Measurements from ENCODE around the gene TMEM185B. TPM values are rescaled to one million over a fixed set of nuclear protein-coding genes. Genes with fewer than 3 reads are reported as not detected.

TMEM185B gene
- 19.9 TPM for polyA plus RNA-seq (2013)

DNA sequence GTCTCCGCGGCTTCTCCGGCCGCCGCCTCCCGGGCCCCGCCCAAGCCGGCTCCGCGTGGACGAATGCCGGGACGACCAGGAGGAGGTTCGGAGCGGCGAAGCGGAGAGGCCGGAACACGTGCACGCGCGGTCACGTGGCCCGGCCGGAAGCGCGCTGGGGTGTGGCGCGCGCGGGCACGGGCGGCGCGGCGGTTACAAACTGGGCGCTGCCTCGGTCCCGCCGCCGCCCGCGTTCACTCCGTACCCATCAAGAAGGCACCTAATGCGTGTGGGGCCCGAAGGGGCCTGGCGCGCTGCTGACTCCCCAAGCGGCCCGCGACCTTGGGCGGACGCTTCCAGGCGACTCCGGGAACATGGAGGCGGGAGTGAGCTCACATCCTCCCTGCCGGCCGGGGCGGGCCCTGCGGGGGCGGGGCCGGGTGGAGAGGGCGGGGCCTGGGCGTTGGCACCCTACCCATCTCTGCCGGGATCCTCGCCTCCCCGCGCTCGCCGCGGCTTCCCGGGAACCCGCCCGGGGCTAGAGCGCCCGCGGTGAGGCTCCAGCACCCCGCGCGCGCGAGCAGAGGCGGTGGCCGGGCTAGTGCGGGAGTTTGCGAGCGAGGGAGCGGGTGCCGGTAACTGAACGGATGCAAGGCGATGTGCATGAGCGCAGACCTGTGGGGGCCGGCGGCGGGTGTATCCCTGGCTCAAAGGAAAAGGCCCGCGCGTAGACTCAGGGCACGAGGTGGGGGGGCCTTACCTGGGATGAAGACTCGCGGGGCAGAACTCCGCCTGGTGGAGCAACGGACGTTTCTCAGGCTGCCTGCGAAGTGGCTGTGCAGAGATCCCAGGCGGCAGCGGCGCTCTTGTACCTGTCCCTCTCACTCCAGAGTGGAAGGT lies at the start of gene TMEM185B:
TMEM185B (minus strand) TSS at position 367 of the 879 bp plus-strand sequence. CDS start 424 bp downstream, outside the sequence.
- CTCF ChIA-PET: interaction anchor here (1.3 to 1.5 kb wide), 2 partner anchors 41 to 90 kb away, joined by 3 read pairs; no protein-coding TSS in a partner anchor
- Histone ChIP-seq H3K27ac (ENCODE audit: insufficient read depth in 1 of 2, low read depth in 1 of 2, low read length in 2 of 2, poor library complexity in 1 of 2, severe bottlenecking in 2 of 2) (peak within 1 kb of the TSS; percentile 59 to 81), H3K9me3 (ENCODE audit: control extremely low read depth in 1 of 5, control insufficient read depth in 4 of 5, insufficient read depth in 2 of 5, low read depth in 1 of 5, low read length in 4 of 5) (peaks cover 0 to 5% (median 0%) of the 10 kb centered on the region in 5 experiments), H3K36me3 (ENCODE audit: control insufficient read depth in 4 of 4, insufficient read depth in 4 of 4, low read length in 3 of 4) (peaks cover 0 to 23% (median 11%) of the 10 kb centered on the region in 4 experiments), H3K27me3 (replicated peaks in 2 of 5; ENCODE audit: control insufficient read depth in 4 of 5, insufficient read depth in 5 of 5, low read length in 4 of 5) (no peaks in the 10 kb centered on the region), H3K4me3 (ENCODE audit: control insufficient read depth in 1 of 7, extremely low read depth in 1 of 7, insufficient read depth in 4 of 7, low read depth in 2 of 7, low read length in 6 of 7) (peak within 1 kb of the TSS; percentile 53 to 80 (median 64)), H3K4me1 (ENCODE audit: control extremely low read depth in 1 of 4, control insufficient read depth in 4 of 4, insufficient read depth in 4 of 4, low read length in 3 of 4) (peaks cover 3 to 56% (median 35%) of the 10 kb centered on the region in 4 experiments)
- POLR2A ChIA-PET: no interaction called here
- under 1% methylated on average over 62 of the region's 108 CpGs for WGBS (ENCODE audit: insufficient coverage)
- DNase-seq: peak; percentile 77 to 83 (median 81)

DNA sequence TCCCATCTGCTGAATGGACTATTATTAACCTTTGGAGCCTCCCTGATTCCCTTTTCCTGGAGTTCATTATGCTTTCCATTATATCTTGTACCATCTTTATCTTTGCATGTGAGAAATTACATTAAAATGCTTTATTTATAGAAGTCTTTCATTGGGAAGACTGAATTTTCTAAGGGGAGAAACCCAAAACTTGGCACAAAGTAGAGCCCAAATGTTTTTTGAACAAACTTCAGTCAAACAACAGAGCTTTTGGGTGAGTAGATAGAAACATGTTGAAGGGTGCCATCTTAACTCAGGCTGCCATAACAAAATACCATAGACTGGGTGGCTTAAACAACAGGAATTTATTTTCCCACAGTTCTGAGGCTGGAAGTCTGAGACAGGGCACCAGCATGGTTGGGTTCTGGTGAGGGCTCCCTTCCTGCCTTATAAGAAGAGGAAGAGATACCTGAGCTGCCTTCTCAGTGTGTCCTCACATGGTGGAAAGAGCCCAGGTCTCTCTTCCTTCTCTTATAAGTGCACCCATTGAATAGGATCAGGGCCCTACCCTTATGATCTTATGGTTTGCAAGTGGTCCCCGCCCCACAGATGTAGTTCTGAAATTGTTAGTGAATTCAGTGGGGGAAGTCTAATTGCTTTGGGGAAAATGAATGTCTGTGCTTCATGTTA lies 48.6 kb upstream of the TMEM185B start:
- no peak for DNase-seq
- Histone ChIP-seq H3K4me1 (ENCODE audit: control extremely low read depth in 1 of 4, control insufficient read depth in 4 of 4, insufficient read depth in 4 of 4, low read length in 3 of 4) (peaks cover 5 to 42% (median 6%) of the 10 kb centered on the region in 4 experiments), H3K27me3 (replicated peaks in 2 of 5; ENCODE audit: control insufficient read depth in 4 of 5, insufficient read depth in 5 of 5, low read length in 4 of 5) (no peaks in the 10 kb centered on the region), H3K9me3 (ENCODE audit: control extremely low read depth in 1 of 5, control insufficient read depth in 4 of 5, insufficient read depth in 2 of 5, low read depth in 1 of 5, low read length in 4 of 5) (peaks cover 0 to 22% (median 8%) of the 10 kb centered on the region in 5 experiments), H3K27ac (ENCODE audit: insufficient read depth in 1 of 2, low read depth in 1 of 2, low read length in 2 of 2, poor library complexity in 1 of 2, severe bottlenecking in 2 of 2) (no peak overlapping the region), H3K4me3 (ENCODE audit: control insufficient read depth in 1 of 7, extremely low read depth in 1 of 7, insufficient read depth in 4 of 7, low read depth in 2 of 7, low read length in 6 of 7) (no peak overlapping the region), H3K36me3 (ENCODE audit: control insufficient read depth in 4 of 4, insufficient read depth in 4 of 4, low read length in 3 of 4) (peaks cover 0 to 5% (median 1%) of the 10 kb centered on the region in 4 experiments)
- 83% methylated on average over 1 of the region's 1 CpG for WGBS (ENCODE audit: insufficient coverage)
- ChIA-PET CTCF (interaction anchor here (1.2 to 1.5 kb wide), 2 partner anchors 12 to 33 kb away, joined by 4 to 5 read pairs; no protein-coding TSS in a partner anchor), POLR2A (no interaction called here)

GRCh38 chr2:120269816-120270215 lies 46.6 kb upstream of the TMEM185B start:
- ChIA-PET POLR2A (no interaction called here), CTCF (interaction anchor here (0.9 to 1.5 kb wide), 4 partner anchors 10 to 42 kb away, joined by 3 to 4 read pairs (median 3); no protein-coding TSS in a partner anchor)
- H3K9me3 ChIP-seq (ENCODE audit: control extremely low read depth in 1 of 5, control insufficient read depth in 4 of 5, insufficient read depth in 2 of 5, low read depth in 1 of 5, low read length in 4 of 5): peaks cover 0 to 10% (median under 1%) of the 10 kb centered on the region in 5 experiments
- H3K4me1 ChIP-seq (ENCODE audit: control extremely low read depth in 1 of 4, control insufficient read depth in 4 of 4, insufficient read depth in 4 of 4, low read length in 3 of 4): peaks cover 8 to 47% (median 12%) of the 10 kb centered on the region in 4 experiments
- peaks cover 0 to 5% (median 1%) of the 10 kb centered on the region in 4 experiments for H3K36me3 ChIP-seq (ENCODE audit: control insufficient read depth in 4 of 4, insufficient read depth in 4 of 4, low read length in 3 of 4)
- peak in 2 of 3 donors; percentile 77 to 86 for DNase-seq
- H3K27me3 ChIP-seq (replicated peaks in 2 of 5; ENCODE audit: control insufficient read depth in 4 of 5, insufficient read depth in 5 of 5, low read length in 4 of 5): no peaks in the 10 kb centered on the region
- peak overlapping the region in 1 of 2 experiments; percentile 30 for H3K27ac ChIP-seq (ENCODE audit: insufficient read depth in 1 of 2, low read depth in 1 of 2, low read length in 2 of 2, poor library complexity in 1 of 2, severe bottlenecking in 2 of 2)
- no CpG with 5 or more reads among the region's 1 CpG for WGBS (ENCODE audit: insufficient coverage)
- H3K4me3 ChIP-seq (ENCODE audit: control insufficient read depth in 1 of 7, extremely low read depth in 1 of 7, insufficient read depth in 4 of 7, low read depth in 2 of 7, low read length in 6 of 7): no peak overlapping the region

- ChIA-PET POLR2A (no interaction called here), CTCF (interaction anchor here (0.8 to 1.5 kb wide), 4 partner anchors 9 to 41 kb away, joined by 3 read pairs; no protein-coding TSS in a partner anchor)
- Histone ChIP-seq H3K4me3 (ENCODE audit: control insufficient read depth in 1 of 7, extremely low read depth in 1 of 7, insufficient read depth in 4 of 7, low read depth in 2 of 7, low read length in 6 of 7) (no peak overlapping the region), H3K36me3 (ENCODE audit: control insufficient read depth in 4 of 4, insufficient read depth in 4 of 4, low read length in 3 of 4) (peaks cover 0 to 5% (median 1%) of the 10 kb centered on the region in 4 experiments), H3K9me3 (ENCODE audit: control extremely low read depth in 1 of 5, control insufficient read depth in 4 of 5, insufficient read depth in 2 of 5, low read depth in 1 of 5, low read length in 4 of 5) (peaks cover 0 to 9% (median 0%) of the 10 kb centered on the region in 5 experiments), H3K27me3 (replicated peaks in 2 of 5; ENCODE audit: control insufficient read depth in 4 of 5, insufficient read depth in 5 of 5, low read length in 4 of 5) (no peaks in the 10 kb centered on the region), H3K4me1 (ENCODE audit: control extremely low read depth in 1 of 4, control insufficient read depth in 4 of 4, insufficient read depth in 4 of 4, low read length in 3 of 4) (peaks cover 14 to 53% (median 16%) of the 10 kb centered on the region in 4 experiments), H3K27ac (ENCODE audit: insufficient read depth in 1 of 2, low read depth in 1 of 2, low read length in 2 of 2, poor library complexity in 1 of 2, severe bottlenecking in 2 of 2) (peak overlapping the region in 1 of 2 experiments; percentile 30)
- WGBS (ENCODE audit: insufficient coverage): 76% methylated on average over 10 of the region's 11 CpGs
- peak in 2 of 3 donors; percentile 86 to 92 for DNase-seq
Measured at GRCh38 chr2:120269076-120269744, 46.0 kb upstream of the TMEM185B start.

DNA sequence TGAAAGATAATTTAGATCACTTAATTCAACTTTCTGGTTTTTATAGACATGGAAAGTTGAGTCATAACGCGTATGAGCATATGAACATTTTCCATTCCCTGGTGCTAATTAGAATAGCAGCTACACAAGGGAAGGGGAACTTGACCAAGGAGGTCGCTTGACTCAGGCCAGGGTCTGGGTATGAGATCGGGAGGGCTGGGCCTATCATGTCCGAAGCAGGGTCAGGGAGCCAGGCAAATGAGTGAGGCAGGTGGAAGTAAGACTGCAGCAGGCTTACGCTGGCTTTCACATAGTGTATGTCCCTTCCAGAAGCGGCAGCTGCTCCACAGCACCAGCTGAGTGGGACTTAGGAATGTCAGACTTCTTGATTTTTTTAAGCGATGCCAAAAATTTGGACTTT lies 44.1 kb upstream of the TMEM185B start:
- H3K4me3 ChIP-seq (ENCODE audit: control insufficient read depth in 1 of 7, extremely low read depth in 1 of 7, insufficient read depth in 4 of 7, low read depth in 2 of 7, low read length in 6 of 7): no peak overlapping the region
- ChIA-PET POLR2A (interaction anchor here (1.4 kb wide), 1 partner anchor 35 kb away, joined by 3 read pairs; no protein-coding TSS in a partner anchor), CTCF (interaction anchor here (1.2 to 4.7 kb wide), 3 partner anchors 8 to 22 kb away, joined by 3 to 21 read pairs (median 9); partner anchors contain the start of gene RALB)
- no peak for DNase-seq
- whole genome bisulfite sequencing (ENCODE audit: insufficient coverage): 100% methylated on average over 6 of the region's 8 CpGs
- no peaks in the 10 kb centered on the region for H3K27me3 ChIP-seq (replicated peaks in 2 of 5; ENCODE audit: control insufficient read depth in 4 of 5, insufficient read depth in 5 of 5, low read length in 4 of 5)
- H3K4me1 ChIP-seq (ENCODE audit: control extremely low read depth in 1 of 4, control insufficient read depth in 4 of 4, insufficient read depth in 4 of 4, low read length in 3 of 4): peaks cover 15 to 60% (median 19%) of the 10 kb centered on the region in 4 experiments
- H3K9me3 ChIP-seq (ENCODE audit: control extremely low read depth in 1 of 5, control insufficient read depth in 4 of 5, insufficient read depth in 2 of 5, low read depth in 1 of 5, low read length in 4 of 5): no peaks in the 10 kb centered on the region
- H3K36me3 ChIP-seq (ENCODE audit: control insufficient read depth in 4 of 4, insufficient read depth in 4 of 4, low read length in 3 of 4): peaks cover 0 to 3% (median 1%) of the 10 kb centered on the region in 4 experiments
- no peak overlapping the region for H3K27ac ChIP-seq (ENCODE audit: insufficient read depth in 1 of 2, low read depth in 1 of 2, low read length in 2 of 2, poor library complexity in 1 of 2, severe bottlenecking in 2 of 2)

DNA sequence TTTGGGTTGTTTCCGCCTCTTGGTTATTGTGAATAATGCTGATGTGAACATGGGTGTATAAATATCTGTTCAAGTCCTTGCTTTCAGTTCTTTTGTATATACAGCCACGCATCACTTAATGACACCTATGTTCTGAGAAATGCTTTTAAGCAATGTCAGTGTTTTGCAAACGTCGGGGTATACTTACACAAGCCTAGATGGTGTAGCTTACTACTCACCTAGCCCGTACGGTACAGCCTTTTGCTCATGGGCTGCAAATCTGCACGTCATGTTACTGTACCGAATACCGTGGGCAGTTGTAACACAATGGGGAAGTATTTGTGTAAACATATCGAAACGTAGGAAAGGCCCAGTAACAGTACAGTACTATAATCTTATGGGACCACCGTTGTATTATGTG lies 41.8 kb upstream of the TMEM185B start:
- 7% methylated on average over 7 of the region's 12 CpGs for WGBS (ENCODE audit: insufficient coverage)

More for the DNA sequence above, 41.8 kb upstream of the TMEM185B start:
- H3K4me1 ChIP-seq (ENCODE audit: control extremely low read depth in 1 of 4, control insufficient read depth in 4 of 4, insufficient read depth in 4 of 4, low read length in 3 of 4): peaks cover 23 to 70% (median 32%) of the 10 kb centered on the region in 4 experiments
- H3K27me3 ChIP-seq (replicated peaks in 2 of 5; ENCODE audit: control insufficient read depth in 4 of 5, insufficient read depth in 5 of 5, low read length in 4 of 5): no peaks in the 10 kb centered on the region
- H3K4me3 ChIP-seq (ENCODE audit: control insufficient read depth in 1 of 7, extremely low read depth in 1 of 7, insufficient read depth in 4 of 7, low read depth in 2 of 7, low read length in 6 of 7): peak overlapping the region in 5 of 7 experiments; percentile 12 to 70 (median 36)
- H3K36me3 ChIP-seq (ENCODE audit: control insufficient read depth in 4 of 4, insufficient read depth in 4 of 4, low read length in 3 of 4): peaks cover 0 to 4% (median 3%) of the 10 kb centered on the region in 4 experiments
- CTCF ChIA-PET: interaction anchor here (0.7 to 4.7 kb wide), 10 partner anchors 8 to 27 kb away, joined by 3 to 21 read pairs (median 4); partner anchors contain the start of gene RALB
- peak in 2 of 3 donors; percentile 91 to 93 for DNase-seq
- peaks cover 0 to 8% (median 4%) of the 10 kb centered on the region in 5 experiments for H3K9me3 ChIP-seq (ENCODE audit: control extremely low read depth in 1 of 5, control insufficient read depth in 4 of 5, insufficient read depth in 2 of 5, low read depth in 1 of 5, low read length in 4 of 5)
- POLR2A ChIA-PET: interaction anchor here (1.2 to 1.5 kb wide), 2 partner anchors 12 to 45 kb away, joined by 3 to 5 read pairs; partner anchors contain the start of gene RALB
- H3K27ac ChIP-seq (ENCODE audit: insufficient read depth in 1 of 2, low read depth in 1 of 2, low read length in 2 of 2, poor library complexity in 1 of 2, severe bottlenecking in 2 of 2): peak overlapping the region in 1 of 2 experiments; percentile 29
